Duodenal mucosa (tissue), 2 donors: Measurements from ENCODE around the gene EIF4G3.

Experiments
- H3K27ac ChIP-seq: one replicate; pipeline ENCODE4 v1.7.0; 2013; ENCODE audit warnings: low read depth, low read length
- H3K27me3 ChIP-seq, 2 donors: one replicate each; pipeline ENCODE4 v1.7.0; 2013; ENCODE audit warnings: low read length in 2 of 2, control low read depth in 1 of 2; ENCODE audit not compliant: insufficient read depth in 2 of 2, control insufficient read depth in 1 of 2
- H3K36me3 ChIP-seq, 2 donors: one replicate each; pipeline ENCODE4 v1.7.0; 2013; ENCODE audit warnings: low read length in 2 of 2, control low read depth in 1 of 2; ENCODE audit not compliant: insufficient read depth in 2 of 2, control insufficient read depth in 1 of 2
- H3K4me1 ChIP-seq, 2 donors: one replicate each; pipeline ENCODE4 v1.7.0; 2013; ENCODE audit warnings: low read length in 2 of 2, control low read depth in 1 of 2; ENCODE audit not compliant: insufficient read depth in 2 of 2, control insufficient read depth in 1 of 2
- H3K4me3 ChIP-seq, 2 donors: one replicate each; pipeline ENCODE4 v1.7.0; 2013; ENCODE audit warnings: low read length in 2 of 2, low read depth in 1 of 2
- H3K9ac ChIP-seq, 2 donors: one replicate each; pipeline ENCODE4 v1.7.0; 2013; ENCODE audit warnings: low read length in 2 of 2, low read depth in 1 of 2
- H3K9me3 ChIP-seq, 2 donors: one replicate each; pipeline ENCODE4 v1.7.0; 2013; ENCODE audit warnings: low read length in 2 of 2, control low read depth in 1 of 2; ENCODE audit not compliant: control insufficient read depth in 1 of 2

Gene EIF4G3

GRCh38 chr1:21114431-21114830 is 62.3 kb downstream of the EIF4G3 start:
- H3K9ac ChIP-seq: no peak overlapping the region
- H3K4me3 ChIP-seq: no peak overlapping the region
- H3K9me3 ChIP-seq: no peaks in the 10 kb centered on the region
- no peaks in the 10 kb centered on the region for H3K36me3 ChIP-seq
- H3K4me1 ChIP-seq: peaks cover 36 to 41% of the 10 kb centered on the region in 2 donors
- H3K27ac ChIP-seq: no peak overlapping the region
- H3K27me3 ChIP-seq: no peaks in the 10 kb centered on the region

GRCh38 chr1:21110163-21110562 is 66.5 kb downstream of the EIF4G3 start:
- Histone ChIP-seq H3K4me1 (peaks cover 34 to 36% of the 10 kb centered on the region in 2 donors), H3K4me3 (no peak overlapping the region), H3K27ac (no peak overlapping the region), H3K27me3 (no peaks in the 10 kb centered on the region), H3K9me3 (no peaks in the 10 kb centered on the region), H3K9ac (no peak overlapping the region), H3K36me3 (no peaks in the 10 kb centered on the region)

DNA sequence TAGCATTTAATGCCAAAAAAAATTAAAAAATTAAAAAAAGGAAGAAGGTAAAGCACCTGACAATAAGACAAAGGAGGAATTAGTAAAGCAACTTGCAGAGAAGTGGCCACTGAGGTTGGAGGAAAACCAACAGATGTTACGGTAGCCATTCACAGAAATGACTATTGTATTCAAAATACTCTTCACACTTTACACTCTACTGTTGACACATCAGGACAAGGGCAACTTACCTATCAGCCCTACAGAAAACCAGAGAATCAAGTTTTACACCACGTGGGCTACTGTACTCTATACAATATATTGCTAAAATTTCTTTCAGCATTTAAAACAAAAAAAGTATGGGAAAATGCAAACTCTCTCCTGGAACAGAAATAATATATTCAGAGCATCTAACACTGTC is 70.0 kb downstream of the EIF4G3 start:
- no peaks in the 10 kb centered on the region for H3K9me3 ChIP-seq
- H3K4me3 ChIP-seq: no peak overlapping the region
- H3K9ac ChIP-seq: no peak overlapping the region
- H3K4me1 ChIP-seq: peaks cover 10 to 12% of the 10 kb centered on the region in 2 donors
- peaks cover 4 to 6% of the 10 kb centered on the region in 2 donors for H3K36me3 ChIP-seq
- no peaks in the 10 kb centered on the region for H3K27me3 ChIP-seq
- H3K27ac ChIP-seq: no peak overlapping the region

DNA sequence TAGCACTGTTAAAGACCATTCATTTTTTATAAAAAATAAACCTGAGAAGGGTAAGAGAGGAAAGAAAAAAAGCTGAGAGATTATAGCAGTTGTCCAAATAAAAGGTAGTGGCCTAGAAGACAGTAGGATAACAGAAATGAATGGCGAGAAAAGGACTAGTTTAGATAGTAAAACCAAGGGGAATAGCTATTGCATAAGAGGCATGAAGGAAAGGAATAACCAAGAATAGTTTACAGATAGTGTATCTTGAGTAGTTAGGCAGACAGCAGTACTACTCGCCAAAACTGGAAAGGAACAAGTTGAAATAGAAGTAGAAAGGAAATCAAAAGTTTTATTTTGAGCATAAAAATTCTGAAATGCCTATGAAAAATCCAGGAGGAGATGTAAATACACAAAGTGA is 70.5 kb downstream of the EIF4G3 start:
- Histone ChIP-seq H3K4me1 (peaks cover 6 to 7% of the 10 kb centered on the region in 2 donors), H3K9me3 (no peaks in the 10 kb centered on the region), H3K27ac (no peak overlapping the region), H3K4me3 (no peak overlapping the region), H3K27me3 (no peaks in the 10 kb centered on the region), H3K9ac (no peak overlapping the region), H3K36me3 (peaks cover 4 to 6% of the 10 kb centered on the region in 2 donors)

GRCh38 chr1:21105807-21106206 is 70.9 kb downstream of the EIF4G3 start:
- H3K9me3 ChIP-seq: no peaks in the 10 kb centered on the region
- H3K4me1 ChIP-seq: peaks cover 2 to 3% of the 10 kb centered on the region in 2 donors
- no peak overlapping the region for H3K27ac ChIP-seq
- H3K4me3 ChIP-seq: no peak overlapping the region
- no peaks in the 10 kb centered on the region for H3K27me3 ChIP-seq
- H3K9ac ChIP-seq: no peak overlapping the region
- peaks cover 4 to 6% of the 10 kb centered on the region in 2 donors for H3K36me3 ChIP-seq

GRCh38 chr1:21104683-21105082 is 72.0 kb downstream of the EIF4G3 start:
- no peaks in the 10 kb centered on the region for H3K9me3 ChIP-seq

GRCh38 chr1:21100481-21100921 is 76.2 kb downstream of the EIF4G3 start:
- H3K4me1 ChIP-seq: no peaks in the 10 kb centered on the region
- H3K4me3 ChIP-seq: no peak overlapping the region
- H3K9me3 ChIP-seq: no peaks in the 10 kb centered on the region
- peaks cover 9 to 14% of the 10 kb centered on the region in 2 donors for H3K36me3 ChIP-seq
- H3K9ac ChIP-seq: no peak overlapping the region
- H3K27ac ChIP-seq: no peak overlapping the region
- no peaks in the 10 kb centered on the region for H3K27me3 ChIP-seq

More at GRCh38 chr1:21104683-21105082, 72.0 kb downstream of the EIF4G3 start:
- no peak overlapping the region for H3K4me3 ChIP-seq
- H3K27ac ChIP-seq: no peak overlapping the region
- H3K4me1 ChIP-seq: no peaks in the 10 kb centered on the region
- no peak overlapping the region for H3K9ac ChIP-seq
- no peaks in the 10 kb centered on the region for H3K27me3 ChIP-seq
- peaks cover 4 to 8% of the 10 kb centered on the region in 2 donors for H3K36me3 ChIP-seq

GRCh38 chr1:21099869-21100131 is 76.9 kb downstream of the EIF4G3 start:
- Histone ChIP-seq H3K9me3 (no peaks in the 10 kb centered on the region), H3K9ac (no peak overlapping the region), H3K36me3 (peaks cover 8 to 13% of the 10 kb centered on the region in 2 donors), H3K27me3 (no peaks in the 10 kb centered on the region), H3K27ac (no peak overlapping the region), H3K4me3 (no peak overlapping the region), H3K4me1 (no peaks in the 10 kb centered on the region)

- Histone ChIP-seq H3K36me3 (peaks cover 5 to 8% of the 10 kb centered on the region in 2 donors), H3K4me1 (no peaks in the 10 kb centered on the region), H3K27me3 (no peaks in the 10 kb centered on the region), H3K27ac (no peak overlapping the region), H3K4me3 (no peak overlapping the region), H3K9me3 (no peaks in the 10 kb centered on the region), H3K9ac (no peak overlapping the region)
Measured at GRCh38 chr1:21099034-21099868, 77.4 kb downstream of the EIF4G3 start.

GRCh38 chr1:21098186-21098915 is 78.3 kb downstream of the EIF4G3 start:
- Histone ChIP-seq H3K9me3 (no peaks in the 10 kb centered on the region), H3K4me3 (no peak overlapping the region), H3K27ac (no peak overlapping the region), H3K4me1 (no peaks in the 10 kb centered on the region), H3K36me3 (peaks cover 5 to 8% of the 10 kb centered on the region in 2 donors), H3K27me3 (no peaks in the 10 kb centered on the region), H3K9ac (no peak overlapping the region)
